AG09319 (cell line): ENCODE data around the gene AFAP1L2.

Experiments used
- DNase-seq: peaks from one replicate; pipeline ENCODE4 v3.0.0-alpha.2; 2010; ENCODE audit warnings: low read depth; ENCODE audit errors: extremely low read depth
- CTCF ChIP-seq: IDR thresholded peaks from 2 replicates; pipeline ENCODE4 v1.5.1; 2011; ENCODE audit warnings: low read depth, mild to moderate bottlenecking, inconsistent platforms, low read length, moderate library complexity

AFAP1L2 gene

GRCh38 chr10:114256008-114256765, 148.1 kb downstream of the AFAP1L2 start:
- no peak for TF ChIP-seq CTCF
- DNase-seq: no peak

- DNase-seq: no peak
- no peak for TF ChIP-seq CTCF
These were observed 149.1 kb downstream of the AFAP1L2 start for GRCh38 chr10:114255227-114255626.

- no peak for DNase-seq
- TF ChIP-seq CTCF: no peak
These were observed 151.4 kb downstream of the AFAP1L2 start for GRCh38 chr10:114252883-114253282.

GRCh38 chr10:114252092-114252491, 152.2 kb downstream of the AFAP1L2 start:
- no peak for TF ChIP-seq CTCF
- no peak for DNase-seq

- no peak for DNase-seq
- no peak for TF ChIP-seq CTCF
These were observed 153.6 kb downstream of the AFAP1L2 start for GRCh38 chr10:114250716-114251115.

- no peak for TF ChIP-seq CTCF
- no peak for DNase-seq
These were observed 154.1 kb downstream of the AFAP1L2 start for GRCh38 chr10:114250236-114250635.

GRCh38 chr10:114246679-114247305, 157.5 kb downstream of the AFAP1L2 start:
- no peak for TF ChIP-seq CTCF
- no peak for DNase-seq
